HG02870 (cell line): Measurements from ENCODE around the gene ARL5A.

Experiments
- ATAC-seq: cut with Tn5 transposase; IDR thresholded peaks from one replicate; pipeline ENCODE4 v1.9.1; 2021; ENCODE audit warnings: mild to moderate bottlenecking, moderate library complexity; ENCODE audit not compliant: unreplicated experiment

ARL5A gene

GRCh38 chr2:151770995-151771394 lies 57.2 kb downstream of the ARL5A start:
- peak; percentile 22 for ATAC-seq

GRCh38 chr2:151769606-151770005 lies 58.6 kb downstream of the ARL5A start:
- no peak for ATAC-seq

- ATAC-seq, result no peak
These were observed 60.7 kb downstream of the ARL5A start for GRCh38 chr2:151767536-151767935.

GRCh38 chr2:151766437-151767153 lies 61.6 kb downstream of the ARL5A start:
- peak; percentile 48 for ATAC-seq

GRCh38 chr2:151765760-151766410 lies 62.3 kb downstream of the ARL5A start:
- peak; percentile 30 for ATAC-seq

- ATAC-seq, result no peak
These were observed 65.5 kb downstream of the ARL5A start for GRCh38 chr2:151762694-151763093.

GRCh38 chr2:151761687-151762086 lies 66.5 kb downstream of the ARL5A start:
- no peak for ATAC-seq

GRCh38 chr2:151761193-151761592 lies 67.0 kb downstream of the ARL5A start:
- ATAC-seq, result no peak

GRCh38 chr2:151760139-151760650 lies 68.0 kb downstream of the ARL5A start:
- ATAC-seq, result no peak

GRCh38 chr2:151758744-151759143 lies 69.5 kb downstream of the ARL5A start:
- ATAC-seq, result no peak

- ATAC-seq, result no peak
These were observed 70.4 kb downstream of the ARL5A start for GRCh38 chr2:151757861-151758260.

- ATAC-seq, result no peak
These were observed 71.4 kb downstream of the ARL5A start for GRCh38 chr2:151756820-151757219.

GRCh38 chr2:151754253-151754897 lies 73.8 kb downstream of the ARL5A start:
- no peak for ATAC-seq

- ATAC-seq, result no peak
These were observed 74.7 kb downstream of the ARL5A start for GRCh38 chr2:151753540-151753939.
